Lower leg skin (tissue), 4 donors: ENCODE measurements around the gene CD274. TPM values are rescaled to one million over a fixed set of nuclear protein-coding genes. Genes with fewer than 3 reads are reported as not detected.

ENCODE experiments used
- DNase-seq, 2 donors: peaks; one replicate each; pipeline ENCODE4 v3.0.0-alpha.2; 2019; ENCODE audit warnings: low spot score in 2 of 2
- H3K4me3 ChIP-seq: fragments of 200-600 bp; sonication (generic); 2 replicates; pipeline ENCODE4 v1.5.1; 2017; ENCODE audit warnings: mild to moderate bottlenecking, low read depth; ENCODE audit not compliant: poor library complexity, severe bottlenecking
- CTCF ChIP-seq, 3 donors: fragments of 450-650 bp; IDR thresholded peaks; one replicate each; pipeline ENCODE4 v1.5.1; 2016; ENCODE audit warnings: antibody characterized with exemption in 3 of 3, mild to moderate bottlenecking in 3 of 3, moderate library complexity in 2 of 3
- POLR2A ChIP-seq, 2 donors: fragments of 450-650 bp; IDR thresholded peaks; one replicate each; pipeline ENCODE4 v1.6.1; 2016 to 2017; ENCODE audit warnings: antibody characterized with exemption in 2 of 2, mild to moderate bottlenecking in 1 of 2, moderate library complexity in 1 of 2
- WGBS, 2 donors: methylation state at CpG; one replicate each; pipeline ENCODE4 v1.1.5; 2018; 5-methylcytosine and 5-hydroxymethylcytosine counted together
- intact Hi-C: fragments of 100-400 bp; cut with DNase I; formaldehyde crosslinking; loops from one replicate; pipeline ENCODE4 v1.15.0; 2023; ENCODE audit warnings: low total_unique reads
- total RNA-seq, 4 donors: library from RNA; depleted of rRNA; stranded (reverse); fragments of >200 nt; gene quantifications; one replicate each; pipeline ENCODE4 v1.1.0, GENCODE V29; 2016

CD274 gene
- total RNA-seq: 1 to 10 TPM in 1 of 4 donors, under 1 TPM in 3; 0.08 to 1.5 (median 0.50) TPM

GRCh38 chr9:5450359-5451091, at the start of gene CD274:
CD274 (plus strand) TSS chr9:5450542; CDS start chr9:5456114, 5,572 bp downstream.
- peak within 1 kb of the TSS; percentile 23 for H3K4me3 ChIP-seq
- DNase-seq: peak; percentile 75 to 97
- 3 to 4% methylated on average over 36 of the region's 36 CpGs for WGBS, 2 donors
- TF ChIP-seq CTCF (IDR thresholded peaks at IDR 0.05) (peak in 1 of 3 donors; percentile 21), POLR2A (IDR thresholded peaks at IDR 0.05) (no peak)
- intact Hi-C loops: no loop called here

- TF ChIP-seq POLR2A (IDR thresholded peaks at IDR 0.05) (no peak), CTCF (IDR thresholded peaks at IDR 0.05) (no peak)
- no peak overlapping the region for H3K4me3 ChIP-seq
- intact Hi-C loops: no loop called here
- no peak for DNase-seq
These were observed 48.1 kb upstream of the CD274 start for GRCh38 chr9:5402217-5402616.

GRCh38 chr9:5408596-5408995, 41.7 kb upstream of the CD274 start:
- WGBS, 2 donors: 100% methylated on average over 1 of the region's 1 CpG
- TF ChIP-seq CTCF (IDR thresholded peaks at IDR 0.05) (no peak), POLR2A (IDR thresholded peaks at IDR 0.05) (no peak)
- H3K4me3 ChIP-seq: no peak overlapping the region
- DNase-seq: no peak
- intact Hi-C loops: no loop called here

- H3K4me3 ChIP-seq: no peak overlapping the region
- no peak for DNase-seq
- TF ChIP-seq CTCF (IDR thresholded peaks at IDR 0.05) (no peak), POLR2A (IDR thresholded peaks at IDR 0.05) (no peak)
- intact Hi-C loops: no loop called here
- 72 to 75% methylated on average over 3 of the region's 3 CpGs for WGBS, 2 donors
These were observed 33.4 kb upstream of the CD274 start for GRCh38 chr9:5416953-5417352.

- TF ChIP-seq CTCF (IDR thresholded peaks at IDR 0.05) (no peak), POLR2A (IDR thresholded peaks at IDR 0.05) (no peak)
- H3K4me3 ChIP-seq: no peak overlapping the region
- 90 to 91% methylated on average over 17 to 20 of the region's 20 CpGs for WGBS, 2 donors
- DNase-seq: no peak
- intact Hi-C loops: no loop called here
These were observed 31.9 kb upstream of the CD274 start for GRCh38 chr9:5418481-5418880.

- TF ChIP-seq CTCF (IDR thresholded peaks at IDR 0.05) (no peak), POLR2A (IDR thresholded peaks at IDR 0.05) (no peak)
- no peak overlapping the region for H3K4me3 ChIP-seq
- DNase-seq: no peak
- intact Hi-C loops: no loop called here
These were observed 30.4 kb upstream of the CD274 start for GRCh38 chr9:5419987-5420386.
